B cell (primary cell): Measurements from ENCODE around the gene MED23. TPM values are rescaled to one million over a fixed set of nuclear protein-coding genes. Genes with fewer than 3 reads are reported as not detected.

Source experiments
- ATAC-seq: fragments of 200-7000 bp; cut with Tn5 transposase; one replicate; pipeline ENCODE4 v1.10.0; 2021; ENCODE audit warnings: low read depth, mild to moderate bottlenecking, moderate number of reproducible peaks, moderate library complexity
- CTCF ChIA-PET: fragments of 350-600 bp; sonication (Branson Sonifier 250); formaldehyde crosslinking; loops from one replicate; lab custom pipeline; 2021; ENCODE audit warnings: antibody characterized with exemption, inconsistent platforms; lab: Charles Lee
- POLR2A ChIA-PET: fragments of 350-600 bp; sonication (Branson Sonifier 250); formaldehyde crosslinking; loops from one replicate; lab custom pipeline; 2021; ENCODE audit warnings: antibody characterized with exemption; lab: Charles Lee
- DNase-seq: peaks from one replicate; pipeline ENCODE4 v3.0.0; 2013
- H2AFZ ChIP-seq: 2 replicates; pipeline ENCODE4 v1.6.1; 2012; ENCODE audit warnings: mild to moderate bottlenecking, low read depth, low read length; ENCODE audit not compliant: insufficient read depth, poor library complexity, severe bottlenecking
- H3K27ac ChIP-seq, 2 donors: 1 replicate in 1 of 2; 2 replicates in 1 of 2; pipeline ENCODE4 v1.5.1; 2012 to 2013; ENCODE audit warnings: low read length in 2 of 2, mild to moderate bottlenecking in 2 of 2, moderate library complexity in 1 of 2
- H3K27me3 ChIP-seq, 4 experiments: fragments of 200-600 bp in 1 of 4; sonication (generic) in 1 of 4; replicated peaks in 1 of 4; 1 replicate in 2 of 4; 2 replicates in 2 of 4; pipeline versions ENCODE4 v1.6.1 to v1.7.0; 2013 to 2016; ENCODE audit warnings: low read length in 3 of 4, mild to moderate bottlenecking in 2 of 4, mixed read lengths in 1 of 4, moderate library complexity in 1 of 4; ENCODE audit not compliant: insufficient read depth in 4 of 4, control insufficient read depth in 3 of 4; ENCODE audit errors: control extremely low read depth in 1 of 4
- H3K36me3 ChIP-seq, 2 experiments: replicated peaks in 1 of 2; 1 replicate in 1 of 2; 2 replicates in 1 of 2; pipeline versions ENCODE4 v1.6.1 to v1.7.1; 2013; ENCODE audit warnings: low read length in 1 of 2; ENCODE audit not compliant: insufficient read depth in 2 of 2, control insufficient read depth in 1 of 2; ENCODE audit errors: control extremely low read depth in 1 of 2, extremely low read depth in 1 of 2
- H3K4me1 ChIP-seq, 2 donors: fragments of 200-600 bp in 1 of 2; sonication (generic) in 1 of 2; 1 replicate in 1 of 2; 2 replicates in 1 of 2; pipeline versions ENCODE4 v1.5.1 to v1.6.1; 2013 to 2017; ENCODE audit warnings: low read length in 2 of 2; ENCODE audit not compliant: control insufficient read depth in 2 of 2, insufficient read depth in 2 of 2
- H3K4me2 ChIP-seq: replicated peaks from 2 replicates; pipeline ENCODE3; 2012; ENCODE audit warnings: mild to moderate bottlenecking, low read depth, low read length; ENCODE audit not compliant: poor library complexity, severe bottlenecking
- H3K4me3 ChIP-seq, 5 experiments: fragments of 200-600 bp in 1 of 5; sonication (generic) in 1 of 5; 1 replicate in 3 of 5; 2 replicates in 2 of 5; pipeline versions ENCODE4 v1.5.1 to v1.7.0; 2011 to 2016; ENCODE audit warnings: low read length in 4 of 5, mild to moderate bottlenecking in 4 of 5, low read depth in 2 of 5, control low read depth in 1 of 5, moderate library complexity in 1 of 5; ENCODE audit not compliant: insufficient read depth in 1 of 5; ENCODE audit errors: control extremely low read depth in 1 of 5, extremely low read depth in 1 of 5
- H3K79me2 ChIP-seq: fragments of 200-600 bp; sonication (generic); one replicate; pipeline ENCODE4 v1.6.0; 2016; ENCODE audit warnings: low read length; ENCODE audit not compliant: control insufficient read depth, insufficient read depth
- H3K9ac ChIP-seq: fragments of 200-600 bp; sonication (generic); 2 replicates; pipeline ENCODE4 v1.6.1; 2017; ENCODE audit warnings: mild to moderate bottlenecking, low read length, moderate library complexity
- H3K9me3 ChIP-seq, 3 donors: one replicate each; pipeline versions ENCODE4 v1.6.1 to v1.7.1; 2013; ENCODE audit warnings: low read length in 2 of 3; ENCODE audit not compliant: control insufficient read depth in 2 of 3, insufficient read depth in 1 of 3; ENCODE audit errors: control extremely low read depth in 1 of 3
- H4K20me1 ChIP-seq: 2 replicates; pipeline ENCODE4 v1.6.0; 2012; ENCODE audit warnings: mild to moderate bottlenecking, low read length; ENCODE audit not compliant: insufficient read depth, control insufficient read depth, poor library complexity, severe bottlenecking
- H3K27ac Mint-ChIP-seq: one replicate; pipeline ENCODE4 v1.8.0; 2021; ENCODE audit warnings: mixed read lengths
- H3K27me3 Mint-ChIP-seq: one replicate; pipeline ENCODE4 v1.8.0; 2021; ENCODE audit warnings: mixed read lengths
- H3K4me1 Mint-ChIP-seq: one replicate; pipeline ENCODE4 v1.8.0; 2021; ENCODE audit warnings: mixed read lengths
- H3K4me3 Mint-ChIP-seq: one replicate; pipeline ENCODE4 v1.8.0; 2021; ENCODE audit warnings: mixed read lengths
- H3K9me3 Mint-ChIP-seq: one replicate; pipeline ENCODE4 v1.8.0; 2022; ENCODE audit warnings: mixed read lengths; ENCODE audit not compliant: insufficient read depth
- EZH2 ChIP-seq: IDR thresholded peaks from 2 replicates; pipeline ENCODE4 v1.6.1; 2012; ENCODE audit warnings: borderline replicate concordance, low read depth, mild to moderate bottlenecking, moderate library complexity, low read length; ENCODE audit not compliant: insufficient read depth, poor library complexity, severe bottlenecking
- WGBS: methylation state at CpG from one replicate; pipeline ENCODE4 v1.1.5; 2013; ENCODE audit warnings: missing lambda C conversion rate; ENCODE audit not compliant: insufficient coverage; 5-methylcytosine and 5-hydroxymethylcytosine counted together
- intact Hi-C: fragments of 100-400 bp; cut with micrococcal nuclease; formaldehyde crosslinking; loops from one replicate; pipeline ENCODE4 v1.10.0; 2022
- polyA plus RNA-seq: library from polyadenylated mRNA; depleted of rRNA; stranded (reverse); fragments of >200 nt; gene quantifications from 2 replicates; pipeline ENCODE4 v1.2.3, GENCODE V29; 2012
- total RNA-seq, 2 donors: library from RNA; stranded (reverse); fragments of 120-200 nt in 1 of 2; gene quantifications; 1 replicate in 1 of 2; 2 replicates in 1 of 2; pipeline versions ENCODE4 v1.2.3 to v1.2.4, GENCODE V29; 2013 to 2022
- TF ChIP-seq, protein P1 (sequence below): fragments of 200-600 bp; IDR thresholded peaks from one replicate; pipeline ENCODE4 v1.8.0; 2022; ENCODE audit warnings: antibody characterized with exemption, mild to moderate bottlenecking

Gene MED23
- total and polyA plus RNA-seq, 2 donors (not counting 1 experiment from before 2014, with no cell fraction given), result 22.7 to 57.1 TPM

DNA sequence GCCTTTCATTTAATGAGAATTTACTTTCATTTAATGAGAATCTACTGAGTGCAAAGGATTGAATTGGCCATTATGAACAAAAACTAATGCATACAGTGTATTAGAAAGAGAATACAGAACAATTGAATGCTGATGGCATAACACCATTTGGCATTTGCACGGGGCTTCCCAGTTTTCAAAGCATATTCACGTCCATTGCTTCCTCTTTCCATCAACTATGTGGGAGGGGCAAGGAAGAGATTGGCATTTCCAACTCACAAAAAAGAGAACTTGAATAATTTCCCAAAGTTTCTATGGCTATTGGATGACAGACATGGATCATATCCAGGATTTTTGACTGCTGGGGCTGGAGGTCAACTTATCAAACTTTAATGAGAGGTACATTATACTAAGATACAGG is 78.2 kb downstream of the MED23 start:
- ATAC-seq (no peak), DNase-seq (no peak)
- H3K9me3 Mint-ChIP-seq, result peaks cover 3% of the 10 kb centered on the region
- Histone ChIP-seq H3K4me1 (no peaks in the 10 kb centered on the region), H2AFZ (no peak overlapping the region), H4K20me1 (no peaks in the 10 kb centered on the region), H3K36me3 (no peaks in the 10 kb centered on the region), H3K4me2 (no peak overlapping the region), H3K9me3 (no peaks in the 10 kb centered on the region), H3K79me2 (no peaks in the 10 kb centered on the region), H3K27ac (no peak overlapping the region), H3K9ac (no peak overlapping the region), H3K4me3 (no peak overlapping the region), H3K27me3 (no peaks in the 10 kb centered on the region)
- H3K27ac Mint-ChIP-seq, result no peak overlapping the region
- intact Hi-C loops, result no loop called here
- peaks cover 8% of the 10 kb centered on the region for H3K27me3 Mint-ChIP-seq
- H3K4me1 Mint-ChIP-seq, result no peaks in the 10 kb centered on the region
- CTCF ChIA-PET, result no interaction called here
- TF ChIP-seq, protein P1, sequence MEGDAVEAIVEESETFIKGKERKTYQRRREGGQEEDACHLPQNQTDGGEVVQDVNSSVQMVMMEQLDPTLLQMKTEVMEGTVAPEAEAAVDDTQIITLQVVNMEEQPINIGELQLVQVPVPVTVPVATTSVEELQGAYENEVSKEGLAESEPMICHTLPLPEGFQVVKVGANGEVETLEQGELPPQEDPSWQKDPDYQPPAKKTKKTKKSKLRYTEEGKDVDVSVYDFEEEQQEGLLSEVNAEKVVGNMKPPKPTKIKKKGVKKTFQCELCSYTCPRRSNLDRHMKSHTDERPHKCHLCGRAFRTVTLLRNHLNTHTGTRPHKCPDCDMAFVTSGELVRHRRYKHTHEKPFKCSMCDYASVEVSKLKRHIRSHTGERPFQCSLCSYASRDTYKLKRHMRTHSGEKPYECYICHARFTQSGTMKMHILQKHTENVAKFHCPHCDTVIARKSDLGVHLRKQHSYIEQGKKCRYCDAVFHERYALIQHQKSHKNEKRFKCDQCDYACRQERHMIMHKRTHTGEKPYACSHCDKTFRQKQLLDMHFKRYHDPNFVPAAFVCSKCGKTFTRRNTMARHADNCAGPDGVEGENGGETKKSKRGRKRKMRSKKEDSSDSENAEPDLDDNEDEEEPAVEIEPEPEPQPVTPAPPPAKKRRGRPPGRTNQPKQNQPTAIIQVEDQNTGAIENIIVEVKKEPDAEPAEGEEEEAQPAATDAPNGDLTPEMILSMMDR, result no peak
- TF ChIP-seq EZH2, result no peak
- POLR2A ChIA-PET, result no interaction called here
- H3K4me3 Mint-ChIP-seq, result no peak overlapping the region
- WGBS, result no CpG with 5 or more reads among the region's 2 CpGs

DNA sequence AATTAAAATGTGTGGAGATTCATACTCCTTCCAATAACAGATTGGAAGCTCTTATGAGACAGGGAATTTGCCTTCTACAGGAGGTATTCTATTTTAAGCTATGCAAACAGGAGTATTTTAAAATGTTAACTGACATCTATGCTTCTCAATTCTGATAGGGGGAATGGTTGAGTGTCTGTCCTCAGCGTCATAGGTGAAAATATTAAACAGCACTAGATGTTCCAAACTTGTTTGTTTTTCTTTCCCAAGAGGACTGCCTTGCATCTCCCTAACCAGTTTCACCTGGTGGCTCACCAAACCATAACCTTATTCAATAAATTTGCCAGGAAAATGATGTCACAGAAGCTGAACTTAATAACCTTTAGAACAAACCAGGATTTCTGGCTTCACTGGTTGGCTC is 79.6 kb downstream of the MED23 start:
- Histone ChIP-seq H3K4me1 (no peaks in the 10 kb centered on the region), H3K9me3 (no peaks in the 10 kb centered on the region), H4K20me1 (no peaks in the 10 kb centered on the region), H2AFZ (no peak overlapping the region), H3K4me3 (no peak overlapping the region), H3K36me3 (no peaks in the 10 kb centered on the region), H3K4me2 (no peak overlapping the region), H3K27ac (no peak overlapping the region), H3K9ac (no peak overlapping the region), H3K79me2 (no peaks in the 10 kb centered on the region), H3K27me3 (no peaks in the 10 kb centered on the region)
- peaks cover 8% of the 10 kb centered on the region for H3K27me3 Mint-ChIP-seq
- POLR2A ChIA-PET, result no interaction called here
- ATAC-seq, result no peak
- CTCF ChIA-PET, result no interaction called here
- no peak overlapping the region for H3K27ac Mint-ChIP-seq
- WGBS, result no CpG with 5 or more reads among the region's 1 CpG
- no peak overlapping the region for H3K4me3 Mint-ChIP-seq
- TF ChIP-seq EZH2, result no peak
- TF ChIP-seq, protein P1, result no peak
- H3K4me1 Mint-ChIP-seq, result no peaks in the 10 kb centered on the region
- no peak for DNase-seq
- H3K9me3 Mint-ChIP-seq, result peaks cover under 1% of the 10 kb centered on the region
- intact Hi-C loops, result no loop called here
